PFSK-1 (cell line): ENCODE data around the gene VDAC1.

Experiments used
- FOXP2 ChIP-seq: optimal IDR thresholded peaks from 2 replicates; pipeline ENCODE3; 2011; ENCODE audit warnings: borderline replicate concordance, control low read depth, inconsistent platforms; ENCODE audit not compliant: insufficient read depth; ENCODE audit errors: extremely low read length, extremely low read depth
- POLR2AphosphoS5 ChIP-seq: IDR thresholded peaks from 2 replicates; pipeline ENCODE4 v1.6.1; 2012; ENCODE audit warnings: low read depth, mild to moderate bottlenecking, control low read depth, low read length, moderate library complexity
- REST ChIP-seq, 2 experiments: IDR thresholded peaks; 2 replicates each; pipeline versions ENCODE4 v1.6.1 to v1.8.0; 2011 to 2012; ENCODE audit warnings: low read depth in 2 of 2, low read length in 2 of 2, control low read depth in 1 of 2, inconsistent platforms in 1 of 2, mild to moderate bottlenecking in 1 of 2, moderate library complexity in 1 of 2; ENCODE audit not compliant: insufficient read depth in 1 of 2
- SIN3A ChIP-seq: IDR thresholded peaks from 2 replicates; pipeline ENCODE4 v1.6.1; 2012; ENCODE audit warnings: mild to moderate bottlenecking, low read length, moderate library complexity, borderline replicate concordance; ENCODE audit not compliant: insufficient read depth
- TAF1 ChIP-seq: IDR thresholded peaks from 2 replicates; pipeline ENCODE4 v1.6.1; 2012; ENCODE audit warnings: low read length, control low read depth, borderline replicate concordance; ENCODE audit not compliant: insufficient read depth

The VDAC1 gene

GRCh38 chr5:133933670-133934295 is 71.0 kb downstream of the VDAC1 start:
- TF ChIP-seq FOXP2, result no peak
- no peak for TF ChIP-seq TAF1
- no peak for TF ChIP-seq SIN3A
- TF ChIP-seq POLR2AphosphoS5, result no peak
- TF ChIP-seq REST (IDR thresholded peaks at IDR 0.05; ENCODE audit: insufficient read depth in 1 of 2, low read depth in 2 of 2, low read length in 2 of 2), result no peak

- TF ChIP-seq SIN3A (no peak), TAF1 (no peak), REST (IDR thresholded peaks at IDR 0.05; ENCODE audit: insufficient read depth in 1 of 2, low read depth in 2 of 2, low read length in 2 of 2) (no peak), FOXP2 (no peak), POLR2AphosphoS5 (no peak)
Observed at GRCh38 chr5:133933169-133933509, 71.6 kb downstream of the VDAC1 start.

GRCh38 chr5:133932441-133933168 is 72.2 kb downstream of the VDAC1 start:
- TF ChIP-seq TAF1 (no peak), REST (IDR thresholded peaks at IDR 0.05; ENCODE audit: insufficient read depth in 1 of 2, low read depth in 2 of 2, low read length in 2 of 2) (no peak), FOXP2 (no peak), SIN3A (no peak), POLR2AphosphoS5 (no peak)

GRCh38 chr5:133931546-133931945 is 73.2 kb downstream of the VDAC1 start:
- no peak for TF ChIP-seq REST (IDR thresholded peaks at IDR 0.05; ENCODE audit: insufficient read depth in 1 of 2, low read depth in 2 of 2, low read length in 2 of 2)
- no peak for TF ChIP-seq SIN3A
- TF ChIP-seq POLR2AphosphoS5, result no peak
- TF ChIP-seq TAF1, result no peak
- TF ChIP-seq FOXP2, result no peak

- TF ChIP-seq FOXP2 (no peak), REST (IDR thresholded peaks at IDR 0.05; ENCODE audit: insufficient read depth in 1 of 2, low read depth in 2 of 2, low read length in 2 of 2) (no peak)
Observed at GRCh38 chr5:133930813-133931090, 74.0 kb downstream of the VDAC1 start.
